Glomerular endothelial cell (primary cell): Measurements from ENCODE around the gene DCTN1. TPM values are rescaled to one million over a fixed set of nuclear protein-coding genes. Genes with fewer than 3 reads are reported as not detected.
"Not testable (repeated sequence)": the region's sequence is repeated elsewhere in the genome, so short reads cannot be mapped to it uniquely, and the experiment has no call there.

Source experiments
- DNase-seq: peaks from one replicate; pipeline ENCODE4 v3.0.0-alpha.2; 2011; ENCODE audit warnings: low read depth, low spot score; ENCODE audit errors: extremely low read depth
- total RNA-seq: library from RNA; depleted of rRNA; stranded (reverse); fragments of >200 nt; gene quantifications from 2 replicates; pipeline ENCODE4 v1.2.3, GENCODE V29; 2015

Gene DCTN1
- total RNA-seq, 1 donor from 2014 or later, result 152 TPM

DNA sequence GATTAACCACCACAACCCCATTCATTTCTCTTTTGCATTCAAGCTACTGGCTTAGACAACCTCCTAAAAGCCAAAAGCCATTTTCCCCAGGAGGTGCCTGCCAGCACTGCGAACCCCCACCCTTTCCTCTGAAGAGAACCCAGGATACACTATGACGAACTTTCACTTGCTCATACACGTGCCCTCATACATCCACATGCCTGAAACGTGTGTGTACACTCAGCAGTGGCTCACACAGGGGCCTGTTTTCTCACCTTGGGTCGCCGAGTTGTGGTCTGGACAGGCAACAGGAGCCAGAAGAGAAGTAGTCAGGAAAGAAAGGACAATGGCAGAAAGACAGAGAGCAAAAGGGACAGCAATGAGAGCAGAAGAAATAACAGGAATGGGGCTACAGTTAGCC is 7.4 kb downstream of the DCTN1 start:
- DNase-seq, result no peak

DNA sequence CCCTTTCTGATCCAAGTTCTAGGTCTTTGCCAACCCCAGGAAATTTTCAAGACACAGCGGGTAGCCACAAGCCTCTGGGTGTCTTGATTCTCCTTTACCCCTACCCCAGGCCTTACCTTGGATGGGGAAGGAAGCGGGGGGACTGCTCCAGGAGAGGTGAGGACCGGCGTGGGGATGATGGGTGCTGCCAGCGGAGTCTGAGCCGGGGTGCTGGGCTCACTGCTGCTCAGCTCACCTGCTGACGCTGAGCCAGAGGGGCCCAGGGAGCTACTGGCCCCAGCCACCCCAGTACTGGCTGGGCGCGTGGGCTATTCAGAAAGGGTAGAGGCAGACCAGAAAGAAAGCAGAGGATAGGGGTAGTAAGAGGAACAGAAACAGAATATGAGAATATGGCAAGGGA is 8.7 kb downstream of the DCTN1 start:
- no peak for DNase-seq

DNA sequence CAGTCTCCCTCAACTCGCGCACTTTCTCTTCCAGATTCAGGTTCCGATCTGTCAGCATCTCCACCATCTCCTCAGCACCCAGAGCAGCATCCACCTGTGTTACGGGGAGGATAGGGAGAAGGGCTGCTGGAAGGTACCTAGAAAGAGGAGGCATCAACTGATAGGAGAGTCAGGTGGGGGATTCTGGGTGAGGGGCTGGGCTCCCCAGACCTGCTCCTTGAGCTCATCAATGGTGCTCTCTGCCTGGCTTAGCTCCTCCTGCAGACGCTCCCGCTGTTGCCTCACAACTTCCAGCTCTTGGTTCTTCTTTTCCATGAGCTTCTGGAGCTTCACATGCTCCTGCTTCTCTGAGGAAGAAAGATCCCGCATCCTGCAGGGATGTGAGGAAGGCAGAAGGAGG is 10.1 kb downstream of the DCTN1 start:
- no peak for DNase-seq

DNA sequence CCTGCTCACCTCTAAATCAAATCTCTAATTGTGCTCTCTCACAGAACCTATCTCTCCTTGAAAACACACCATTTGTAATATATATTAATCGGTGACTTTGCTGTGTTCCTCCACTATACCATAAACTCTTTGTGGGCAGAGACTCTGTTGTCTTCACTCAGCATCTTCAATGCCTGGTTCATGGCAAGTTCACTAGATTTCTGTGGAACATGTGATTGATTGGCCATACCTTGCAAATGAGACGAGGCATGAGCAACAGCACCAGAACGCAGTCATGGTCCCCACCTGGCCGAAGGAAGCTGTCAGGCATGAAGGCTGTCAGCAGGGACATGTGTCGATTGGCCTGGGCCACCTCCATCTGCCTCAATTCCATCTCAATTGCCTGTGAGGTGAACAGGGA is 11.6 kb downstream of the DCTN1 start:
- no peak for DNase-seq

DNA sequence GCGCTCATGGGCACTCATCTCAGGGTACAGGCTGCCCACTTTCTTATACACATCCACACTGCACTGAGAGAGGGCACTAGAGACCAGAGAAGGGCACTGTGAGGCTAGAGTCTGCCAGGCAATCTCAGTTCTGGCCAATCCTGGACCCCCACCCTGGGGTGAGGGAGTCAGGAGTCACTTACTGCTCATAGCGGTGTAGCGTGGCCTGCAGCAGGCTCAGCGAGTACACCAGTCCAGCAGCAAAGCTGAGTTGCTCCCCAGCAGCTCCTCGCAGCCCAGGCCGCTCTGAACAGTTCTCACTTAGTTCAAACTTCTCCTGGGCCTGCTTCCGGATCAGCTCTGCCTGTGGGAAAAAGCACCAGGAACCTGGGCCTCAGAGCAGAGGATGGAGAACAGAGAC is 12.3 kb downstream of the DCTN1 start:
- DNase-seq, result no peak

DNA sequence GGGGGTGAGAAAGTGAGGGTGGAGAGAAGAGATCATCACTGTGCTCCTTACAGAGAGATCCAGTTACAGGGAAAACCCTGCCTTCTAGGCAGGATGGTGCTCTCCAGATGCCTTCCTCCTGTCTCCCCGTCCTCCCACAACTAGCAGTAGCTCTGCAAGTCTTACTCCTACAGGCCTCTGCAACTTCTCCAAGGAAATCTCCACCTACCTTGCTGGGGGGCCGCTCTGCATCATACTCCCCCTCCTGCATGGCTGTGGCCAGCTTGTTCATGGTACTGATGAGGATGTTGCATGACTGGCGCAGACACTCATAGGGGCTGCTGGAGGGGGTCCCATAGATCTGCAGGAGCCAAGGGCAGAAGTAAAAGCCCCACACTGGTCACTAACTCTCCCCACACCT is 14.1 kb downstream of the DCTN1 start:
- no peak for DNase-seq

DNA sequence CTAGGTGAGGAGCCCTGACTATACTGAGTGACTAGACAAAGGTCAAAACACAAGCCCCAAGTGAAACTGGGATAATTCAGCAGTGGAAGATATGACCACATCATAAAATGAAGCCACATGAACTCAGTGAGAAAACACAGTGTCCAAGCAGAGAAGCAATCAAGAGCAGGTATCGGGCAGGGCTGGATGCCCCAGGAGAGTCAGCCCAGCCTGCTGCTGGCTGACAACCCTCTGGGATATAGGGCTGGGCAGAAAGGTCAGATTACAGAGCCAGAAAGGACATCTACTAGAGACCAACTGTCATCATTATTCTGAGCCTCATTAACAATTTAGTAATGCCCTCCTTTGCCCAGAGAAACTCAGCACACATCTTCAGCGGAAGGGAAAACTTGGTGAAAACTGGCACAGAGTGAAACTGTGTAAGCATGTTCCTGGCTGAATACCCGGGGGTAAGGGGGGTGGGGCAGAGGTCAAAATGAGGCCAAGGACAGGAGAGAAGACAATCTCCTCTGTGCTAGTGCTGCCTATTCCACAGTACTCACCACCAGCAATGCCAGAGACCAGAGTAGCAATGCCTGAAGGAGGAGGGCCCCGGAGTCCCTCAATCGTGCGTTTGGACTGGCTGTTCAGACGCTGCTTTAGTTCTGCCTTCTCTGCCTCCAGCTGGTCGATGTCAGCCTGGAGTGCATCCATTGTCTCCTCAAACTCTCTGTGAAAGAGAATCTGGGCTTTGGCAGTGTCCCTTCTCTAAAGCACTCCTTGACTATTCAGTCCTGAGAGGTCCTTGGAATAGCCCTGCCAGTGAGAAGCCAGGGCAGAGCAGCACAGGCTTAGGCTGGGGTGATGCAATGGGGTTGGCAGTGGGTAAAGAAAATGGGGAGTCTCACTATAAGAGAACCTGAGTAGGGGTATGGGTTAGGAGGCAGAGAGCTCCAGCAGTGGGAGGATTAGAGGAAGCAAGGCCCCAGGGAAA is 15.3 kb downstream of the DCTN1 start:
- DNase-seq, result no peak

DNA sequence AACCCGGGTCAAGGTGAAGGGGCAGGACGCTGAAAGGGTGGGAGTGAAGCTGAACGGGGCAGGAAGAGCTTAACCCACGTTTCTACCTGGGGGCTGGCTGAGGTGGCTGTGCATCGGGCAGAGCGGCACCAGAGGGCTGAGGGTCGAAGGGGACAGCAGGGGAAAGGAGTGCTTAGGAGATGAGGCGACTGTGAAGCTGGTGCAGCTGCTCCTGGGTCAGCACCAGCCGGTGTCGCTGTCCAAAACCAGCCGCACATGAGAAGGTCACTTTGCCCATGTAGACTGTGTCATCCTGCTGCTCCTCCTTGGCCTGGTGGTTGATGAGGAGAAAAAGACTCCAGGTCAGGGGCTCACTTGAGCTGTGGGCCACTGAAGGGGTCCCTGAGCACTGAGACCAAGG is 18.8 kb downstream of the DCTN1 start:
- DNase-seq, result no peak

DNA sequence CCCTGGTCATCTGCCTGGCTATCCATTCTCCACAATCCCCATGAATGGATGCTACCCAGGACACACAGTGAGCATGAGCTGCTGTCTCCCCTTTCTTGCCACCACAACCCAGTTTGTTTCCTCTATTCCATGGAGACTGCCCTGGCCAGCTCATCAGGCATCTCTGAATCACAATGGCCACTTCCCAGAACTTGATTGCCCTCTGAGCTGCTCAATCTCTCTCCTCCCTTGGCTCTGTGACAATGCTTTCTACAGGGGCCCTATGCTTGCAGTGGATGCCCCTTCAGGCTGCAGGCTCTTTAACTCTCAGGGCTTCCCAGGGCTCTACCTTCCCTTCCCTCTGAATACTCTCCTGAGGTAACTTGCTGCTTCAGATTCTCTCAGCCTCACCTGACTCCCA is 22.5 kb downstream of the DCTN1 start:
- no peak for DNase-seq

DNA sequence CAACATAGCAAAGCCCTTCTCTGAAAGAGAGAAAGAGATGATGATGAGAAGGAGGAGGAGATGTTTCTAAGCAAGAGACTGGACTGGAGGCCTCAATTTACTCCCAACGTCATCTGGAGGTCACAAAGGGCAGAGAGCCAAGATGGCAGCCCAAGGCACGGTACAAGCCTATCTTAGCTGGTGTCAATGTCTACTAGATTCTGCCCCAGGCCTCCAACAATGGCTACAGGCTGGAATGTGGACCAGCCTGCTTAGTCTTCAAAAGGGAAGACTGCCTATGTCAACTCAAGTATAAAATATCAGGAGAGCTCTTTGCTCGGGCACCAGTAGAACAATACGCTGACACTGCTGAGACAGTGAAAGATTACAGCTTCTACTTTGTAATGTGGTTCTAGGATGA is 30.2 kb downstream of the DCTN1 start:
- DNase-seq, result no peak

DNA sequence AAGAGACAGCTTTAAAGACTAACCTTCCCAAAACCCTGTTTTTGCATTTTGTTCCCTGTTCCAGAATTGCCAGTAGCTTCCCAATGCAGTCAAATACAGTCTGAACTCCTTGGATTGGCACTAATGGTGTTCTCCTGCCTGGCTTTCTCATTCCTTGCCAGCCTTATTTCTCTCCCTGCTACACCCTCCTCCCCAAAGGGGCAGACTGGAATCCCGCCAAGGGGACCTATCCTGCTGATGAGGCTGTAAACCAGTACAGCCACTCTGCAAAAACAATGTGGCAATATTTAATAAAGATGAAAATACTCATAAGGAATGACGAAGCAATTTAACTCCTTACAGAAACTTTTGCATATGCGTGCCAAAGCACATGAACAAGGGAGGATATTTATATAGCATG is 32.4 kb downstream of the DCTN1 start:
- DNase-seq, result no peak

DNA sequence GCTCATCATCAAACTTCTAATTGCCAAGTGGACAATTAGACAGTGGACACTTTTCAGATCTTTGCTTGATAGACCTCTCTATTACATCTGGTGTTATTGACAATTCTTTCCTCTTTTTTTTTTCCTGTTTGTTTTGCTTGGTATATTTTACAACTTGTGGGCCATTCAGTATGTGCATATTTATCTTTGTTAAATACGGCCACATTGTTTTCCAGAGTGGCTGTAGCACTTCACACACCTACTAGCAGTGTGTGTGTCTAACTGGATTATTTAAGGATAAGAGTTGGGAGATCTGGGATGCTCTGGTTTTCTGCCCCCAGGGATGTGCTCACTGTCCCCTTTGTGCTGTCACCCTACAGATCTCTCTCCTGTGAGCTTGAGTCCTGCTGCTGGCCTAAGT is 32.8 kb downstream of the DCTN1 start:
- no peak for DNase-seq

DNA sequence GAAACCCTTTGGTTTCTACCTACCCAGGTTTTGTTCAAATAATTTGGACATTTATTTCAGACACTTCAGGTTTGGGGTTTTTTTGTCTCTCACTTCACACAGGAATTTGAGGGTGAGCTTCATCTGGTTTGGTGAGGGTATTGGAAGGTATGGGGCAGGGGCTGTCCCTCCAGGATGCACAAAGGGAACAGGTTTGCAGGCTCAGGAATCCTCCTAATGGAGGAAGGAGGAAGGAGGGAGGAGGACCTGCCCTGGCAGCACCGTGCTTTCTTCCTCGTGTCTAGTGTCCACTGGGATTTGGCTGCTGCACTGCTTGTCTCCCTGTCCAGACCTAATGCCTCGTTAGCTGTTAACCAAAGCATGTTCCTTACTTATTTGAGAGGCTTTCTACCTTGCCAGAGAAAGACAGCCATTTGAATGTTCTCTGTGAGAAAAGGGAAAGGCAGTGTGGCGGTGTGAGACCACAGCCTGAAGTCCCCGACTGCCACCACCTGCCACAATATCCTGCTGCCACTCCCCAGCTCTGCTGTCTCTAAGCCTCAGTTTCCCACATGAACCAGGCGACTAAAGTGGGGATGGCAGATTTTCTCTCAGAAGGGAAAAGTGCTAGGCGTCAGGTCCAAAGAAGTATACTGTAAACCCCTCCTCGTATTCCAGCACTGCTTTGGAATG is 34.7 kb downstream of the DCTN1 start:
- no peak for DNase-seq

DNA sequence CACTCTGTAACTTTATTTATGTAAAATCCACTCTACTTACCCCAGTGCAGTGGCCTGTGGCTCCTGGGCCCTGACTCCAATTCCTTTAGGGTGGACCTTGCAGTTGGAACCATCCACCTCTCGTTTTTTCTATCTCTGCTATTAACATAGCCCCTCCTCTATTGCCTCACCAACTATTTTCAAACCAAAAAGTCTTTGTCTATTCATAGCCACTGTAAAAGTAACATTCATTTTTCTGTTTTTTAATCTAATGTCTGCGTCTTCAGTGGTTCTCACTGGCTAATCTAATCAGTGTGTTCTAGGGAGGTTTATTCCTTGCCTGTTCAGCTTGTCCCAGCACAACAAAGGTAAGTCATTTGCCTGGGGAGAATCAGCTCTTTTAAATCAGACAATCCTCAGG is 36.8 kb downstream of the DCTN1 start, which contains the start of gene SLC4A5:
TSS of gene SLC4A5 (minus strand) at position 101 of the 400 bp plus-strand sequence. CDS start 28,393 bp downstream, outside the sequence.
- no peak for DNase-seq

DNA sequence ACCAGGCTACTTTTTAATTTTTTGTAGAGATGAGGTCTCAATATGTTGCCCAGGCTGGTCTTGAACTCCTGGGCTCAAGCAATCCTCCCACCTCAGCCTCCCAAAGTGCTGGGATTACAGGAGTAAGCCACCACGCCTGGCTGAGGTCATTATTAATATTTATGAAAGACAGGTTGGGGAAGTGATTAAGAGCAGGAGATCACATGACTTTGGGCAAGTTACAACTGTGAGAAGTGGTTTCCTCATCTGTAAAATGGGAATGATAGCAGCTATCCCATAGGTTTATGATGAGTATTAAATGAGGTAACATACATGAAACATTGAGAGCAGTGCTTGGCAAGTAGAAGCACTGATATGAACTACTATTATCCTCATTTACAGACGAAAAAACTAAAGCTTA is 43.9 kb downstream of the DCTN1 start:
- DNase-seq, result not testable (repeated sequence)

DNA sequence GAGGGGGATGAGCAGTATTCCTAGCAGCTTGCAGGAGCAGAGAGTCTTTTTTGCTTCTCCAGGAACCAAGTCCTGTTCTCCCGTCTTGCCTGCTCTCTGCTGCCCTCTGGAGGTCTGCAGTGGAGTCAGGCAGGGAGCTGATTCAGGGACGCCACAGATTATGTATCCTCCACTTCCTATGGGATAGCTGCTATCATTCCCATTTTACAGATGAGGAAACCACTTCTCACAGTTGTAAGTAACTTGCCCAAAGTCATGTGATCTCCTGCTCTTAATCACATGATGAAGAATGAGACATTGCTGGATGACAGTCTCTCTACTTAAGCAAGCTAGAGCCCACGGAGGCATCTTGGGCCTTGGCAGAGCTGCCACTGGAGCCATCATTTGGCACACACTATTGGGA is 45.2 kb downstream of the DCTN1 start:
- peak; percentile 12 for DNase-seq

DNA sequence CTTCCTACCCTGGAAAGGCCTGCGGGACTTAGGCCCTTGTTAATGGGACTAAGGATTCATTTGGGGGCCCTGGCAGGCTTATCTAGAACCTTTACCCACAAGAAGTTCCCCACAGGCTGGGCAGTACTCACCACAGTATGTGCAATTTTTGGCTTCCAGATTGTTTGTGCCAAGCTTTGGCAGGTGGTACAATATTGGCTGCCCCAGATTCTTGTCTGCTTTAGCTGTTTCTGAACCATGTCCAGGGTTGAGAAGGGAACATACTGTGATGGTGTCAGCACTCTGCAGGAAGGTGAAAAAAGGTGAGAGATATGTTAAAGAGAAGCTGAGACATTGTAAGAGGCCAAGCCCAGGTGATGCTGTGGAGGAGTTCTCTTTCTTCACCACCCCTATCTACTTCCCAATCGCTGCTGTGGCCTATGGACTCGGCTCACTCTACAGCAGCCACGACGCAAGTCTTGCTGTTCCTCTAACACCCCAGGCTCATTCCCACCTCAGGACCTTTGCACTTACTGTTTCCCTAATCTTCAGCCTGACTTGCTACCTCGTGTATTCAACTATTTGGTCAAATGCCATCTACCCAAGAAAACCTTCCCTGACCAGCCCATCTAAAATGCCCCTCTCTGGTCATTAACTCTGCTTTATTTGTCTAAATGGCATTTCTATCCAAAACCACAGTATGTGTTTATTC is 46.1 kb downstream of the DCTN1 start:
- no peak for DNase-seq

DNA sequence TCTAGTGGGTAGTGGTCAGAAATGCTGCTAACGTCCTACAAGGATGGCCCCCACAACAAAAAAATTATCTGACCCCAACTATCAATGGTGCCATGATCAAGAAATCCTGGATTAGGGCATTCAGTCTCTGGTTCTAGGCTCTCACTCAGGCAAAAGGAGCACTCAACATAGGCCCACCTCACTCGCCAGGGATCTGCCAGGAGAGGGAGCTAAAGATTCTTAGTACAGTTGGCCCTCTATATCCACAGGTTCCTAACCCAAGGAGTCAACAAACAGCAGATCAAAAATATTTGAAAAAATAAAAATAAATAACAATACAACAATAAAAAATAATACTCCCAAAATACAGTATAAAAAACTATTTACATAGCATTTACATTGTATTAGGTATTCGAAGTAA is 46.9 kb downstream of the DCTN1 start:
- DNase-seq, result peak; percentile 5

DNA sequence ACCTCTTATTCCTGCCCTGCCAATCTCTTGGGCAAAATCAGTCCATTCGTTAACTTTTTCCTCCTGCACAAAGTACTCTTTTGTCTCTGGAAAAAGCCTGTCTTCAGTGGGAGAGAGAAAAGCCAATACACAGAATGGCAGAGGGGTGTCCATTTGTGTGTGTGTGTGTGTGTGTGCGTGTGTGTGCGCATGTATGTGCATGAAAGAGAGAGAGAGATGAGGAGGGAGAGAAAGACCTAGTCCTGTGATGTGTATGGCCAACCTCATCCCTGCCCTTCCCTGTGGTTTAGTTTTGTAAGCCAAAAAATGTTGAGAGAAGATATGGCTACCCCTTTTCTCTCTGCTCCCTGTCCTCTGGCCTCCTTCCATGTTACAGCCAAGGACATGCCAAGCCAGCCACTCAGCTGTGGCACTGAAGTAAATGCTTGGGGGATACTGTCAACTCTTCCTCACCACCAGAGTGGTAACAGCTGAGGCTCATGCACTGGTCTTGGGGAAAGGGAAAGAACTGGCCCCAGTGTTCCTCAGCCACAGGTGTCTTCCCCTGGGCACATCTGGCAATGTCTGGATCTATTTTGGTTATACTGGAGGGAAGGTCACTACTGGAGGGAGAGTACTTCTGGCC is 47.4 kb downstream of the DCTN1 start:
- no peak for DNase-seq

DNA sequence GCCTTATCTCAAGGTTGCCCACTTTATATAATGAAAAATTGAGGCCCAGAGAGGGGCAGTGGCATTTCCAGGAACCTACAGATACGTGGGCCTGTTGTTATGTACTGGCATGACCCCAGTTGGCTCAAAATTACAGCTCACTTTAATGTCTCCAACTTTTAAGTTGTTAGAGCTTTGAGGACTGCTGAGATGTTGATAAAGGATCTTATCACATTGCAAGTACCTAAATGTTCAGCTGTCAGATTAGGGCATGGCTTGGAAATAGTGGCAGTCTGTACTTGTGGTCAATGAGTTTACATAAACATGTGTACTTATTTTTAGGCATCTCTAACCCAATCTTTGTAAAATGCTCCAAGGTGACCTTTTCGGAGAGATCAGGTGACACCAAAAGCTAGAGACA is 51.5 kb downstream of the DCTN1 start:
- DNase-seq, result no peak

DNA sequence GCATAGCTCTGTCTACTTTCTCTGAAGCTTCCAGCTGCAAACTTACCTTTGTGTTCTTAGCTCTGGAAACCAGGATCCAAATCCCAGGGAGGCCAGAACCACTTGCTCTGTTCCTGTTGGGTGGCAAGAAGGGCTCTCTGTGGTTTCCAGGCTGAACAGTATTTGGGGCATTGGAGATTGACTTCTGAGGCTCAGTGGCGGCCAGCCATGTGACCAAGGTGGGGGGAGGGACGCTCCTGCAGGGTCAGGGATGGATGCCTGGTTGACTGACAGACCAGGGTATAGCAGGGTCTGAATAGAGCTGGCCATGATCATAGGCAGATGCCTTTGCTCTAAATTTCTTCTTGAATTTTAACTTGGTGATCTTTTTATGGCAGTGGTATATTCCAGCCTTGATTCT is 52.0 kb downstream of the DCTN1 start:
- DNase-seq, result no peak
